HG02610 (cell line): ENCODE data around the gene EEF1AKMT2.
"Not testable (repeated sequence)": the region's sequence is repeated elsewhere in the genome, so short reads cannot be mapped to it uniquely, and the experiment has no call there.

ENCODE experiments used
- ATAC-seq: cut with Tn5 transposase; IDR thresholded peaks from one replicate; pipeline ENCODE4 v1.9.1; 2021; ENCODE audit warnings: mild to moderate bottlenecking, moderate library complexity; ENCODE audit not compliant: unreplicated experiment

EEF1AKMT2 gene

DNA sequence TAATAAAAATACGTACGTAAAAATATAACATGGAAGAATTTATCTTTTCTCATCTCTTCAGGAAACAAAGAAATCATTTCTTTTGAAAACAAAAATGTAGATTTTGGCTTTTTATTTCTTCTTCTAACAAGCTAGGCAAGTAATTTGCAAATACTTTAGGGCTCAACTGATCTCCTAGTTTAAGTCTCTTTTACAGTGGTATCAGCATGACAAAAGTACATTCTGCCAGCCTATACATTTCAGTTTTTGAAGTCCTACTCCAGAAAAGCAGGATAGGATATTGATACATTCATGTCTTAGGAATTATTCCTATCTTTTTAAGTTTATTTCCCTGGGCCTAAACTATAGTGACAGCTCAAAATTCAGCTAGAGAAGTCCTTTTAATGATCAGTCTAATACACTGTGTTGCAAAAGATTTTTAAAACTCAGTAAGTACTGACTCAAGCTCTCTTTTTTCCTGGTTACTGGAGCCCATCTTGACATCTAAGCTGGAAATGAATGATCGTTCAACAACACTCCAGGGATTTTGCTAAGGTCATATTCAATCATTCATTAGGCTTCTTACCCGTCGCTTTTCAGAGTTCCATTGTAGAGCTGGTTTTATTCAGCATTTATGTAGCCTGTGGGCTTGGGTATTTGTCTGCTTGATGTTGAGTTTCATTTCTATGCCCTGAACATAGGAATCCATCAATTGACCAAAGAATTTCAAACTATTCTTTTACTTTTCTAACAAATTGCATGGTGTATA is 35.4 kb downstream of the EEF1AKMT2 start:
- no peak for ATAC-seq

DNA sequence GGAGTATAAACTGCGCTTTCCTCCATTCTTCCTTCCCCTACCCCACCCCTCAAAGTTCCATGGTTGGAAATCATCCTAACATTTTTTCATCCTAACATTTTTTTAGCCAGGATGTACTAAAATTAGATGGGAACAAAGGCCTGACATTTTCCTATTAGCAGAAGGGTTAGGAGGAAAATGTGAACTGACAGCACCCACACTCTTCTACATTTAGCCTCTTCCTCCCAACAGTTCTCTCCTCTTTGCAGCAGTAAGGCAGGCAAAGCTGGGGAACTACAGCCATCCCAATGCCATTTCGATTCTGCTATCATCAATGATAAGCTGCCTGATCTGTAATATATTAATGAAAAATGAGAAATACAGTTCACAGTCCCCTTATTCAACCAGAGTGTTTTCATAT is 36.1 kb downstream of the EEF1AKMT2 start:
- ATAC-seq = no peak

DNA sequence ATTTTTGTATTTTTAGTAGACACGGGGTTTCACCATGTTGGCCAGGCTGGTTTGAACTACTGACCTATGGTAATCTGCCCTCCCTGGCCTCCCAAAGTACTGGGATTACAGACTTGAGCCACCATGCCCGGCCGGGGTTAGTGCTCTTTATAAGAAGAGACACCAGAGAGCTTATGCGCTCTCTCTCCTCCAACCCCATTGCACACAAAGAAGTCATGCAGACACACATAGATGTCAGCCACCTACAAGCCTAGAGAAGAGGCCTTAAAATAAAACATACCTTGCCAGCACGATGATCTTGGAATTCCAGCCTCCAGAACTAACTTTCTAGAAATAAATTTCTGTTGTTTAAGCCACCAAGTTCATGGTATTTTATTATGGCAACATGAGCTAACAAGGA is 37.5 kb downstream of the EEF1AKMT2 start:
- no peak for ATAC-seq

DNA sequence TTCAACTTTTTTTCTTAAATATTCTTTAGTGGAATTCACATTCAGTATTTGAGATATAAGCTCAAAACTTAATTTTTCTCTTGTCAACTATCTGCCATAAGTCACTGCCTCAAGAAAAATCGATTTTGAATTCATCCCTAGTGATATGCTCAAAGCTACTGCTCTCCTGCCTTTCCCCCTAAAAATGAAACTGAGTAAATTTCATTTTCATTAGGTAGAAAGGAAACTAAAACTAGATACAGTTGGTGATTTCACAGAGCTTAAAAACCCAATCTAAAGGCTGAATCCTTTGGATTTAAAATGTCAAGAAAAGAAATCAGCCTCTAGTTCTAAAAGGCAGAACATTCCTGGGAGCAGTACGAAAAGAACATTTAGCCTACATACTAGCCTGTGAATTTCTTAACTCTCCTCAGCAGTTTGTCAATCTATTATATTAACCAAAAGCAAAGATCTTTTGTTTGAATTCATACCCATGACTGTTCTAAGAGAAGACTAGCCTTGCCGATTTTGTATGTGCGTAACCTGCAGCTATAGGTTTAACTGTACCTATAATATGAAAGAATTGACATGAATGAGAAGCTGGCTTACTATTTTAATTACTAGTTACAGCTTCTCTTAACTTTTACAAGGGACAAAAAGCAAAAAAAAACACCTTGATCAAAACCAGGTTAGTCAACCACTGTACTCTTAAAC is 42.6 kb downstream of the EEF1AKMT2 start:
- ATAC-seq = no peak

DNA sequence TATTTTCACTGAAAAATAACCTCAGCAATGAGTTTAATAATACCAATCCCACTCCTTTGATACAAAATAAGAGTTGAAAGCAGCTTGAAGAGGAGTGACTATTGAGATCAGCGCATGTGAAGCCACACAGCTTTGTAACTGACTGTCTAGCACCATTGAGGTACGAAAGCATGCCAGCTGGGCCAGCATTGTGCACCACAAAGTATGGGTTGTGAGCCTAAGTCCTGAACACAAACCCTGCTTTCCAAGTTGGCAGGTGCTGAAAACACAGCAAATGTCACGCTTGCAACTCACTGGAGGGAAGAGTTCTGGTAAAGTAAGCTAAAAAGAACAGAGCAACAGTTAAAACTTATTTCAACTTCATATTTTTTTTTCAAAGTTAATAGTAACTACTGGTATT is 43.5 kb downstream of the EEF1AKMT2 start:
- ATAC-seq = no peak

DNA sequence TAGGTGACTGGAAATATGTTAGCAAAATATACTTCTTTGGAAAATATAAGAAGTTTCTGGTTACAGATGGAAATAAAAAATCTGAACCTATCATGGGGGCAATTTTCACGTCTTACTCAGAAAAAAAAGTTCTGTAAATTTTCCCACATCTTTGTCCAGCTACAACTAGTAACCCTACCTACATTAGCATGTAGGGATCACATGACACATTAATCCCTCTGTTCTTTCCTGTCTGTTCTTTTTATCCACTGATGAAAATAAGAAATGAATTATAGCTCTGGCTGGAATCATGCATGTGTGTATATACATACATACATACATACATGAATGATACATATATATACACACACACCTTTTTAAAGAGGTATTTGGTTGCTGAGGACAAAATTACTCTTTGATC is 43.9 kb downstream of the EEF1AKMT2 start:
- ATAC-seq = no peak

DNA sequence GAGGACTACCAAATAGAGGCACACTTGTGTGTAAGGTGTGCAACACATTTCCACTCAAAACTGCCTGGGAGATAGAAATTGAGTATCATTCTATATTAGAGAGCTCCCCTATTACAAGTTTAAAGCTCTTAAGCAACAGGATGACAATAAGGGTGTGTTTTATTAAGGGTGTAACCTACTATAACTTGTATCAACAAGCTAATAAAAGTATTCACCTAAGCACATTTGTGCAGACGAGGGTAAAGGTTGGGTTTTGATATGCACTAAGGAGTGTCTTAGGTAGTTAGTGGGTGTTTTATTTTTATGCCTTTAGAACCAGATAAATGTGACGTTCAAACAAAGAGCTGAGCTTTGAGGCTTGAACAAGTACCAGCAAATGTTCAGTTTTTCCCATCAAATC is 44.7 kb downstream of the EEF1AKMT2 start:
- ATAC-seq = no peak

DNA sequence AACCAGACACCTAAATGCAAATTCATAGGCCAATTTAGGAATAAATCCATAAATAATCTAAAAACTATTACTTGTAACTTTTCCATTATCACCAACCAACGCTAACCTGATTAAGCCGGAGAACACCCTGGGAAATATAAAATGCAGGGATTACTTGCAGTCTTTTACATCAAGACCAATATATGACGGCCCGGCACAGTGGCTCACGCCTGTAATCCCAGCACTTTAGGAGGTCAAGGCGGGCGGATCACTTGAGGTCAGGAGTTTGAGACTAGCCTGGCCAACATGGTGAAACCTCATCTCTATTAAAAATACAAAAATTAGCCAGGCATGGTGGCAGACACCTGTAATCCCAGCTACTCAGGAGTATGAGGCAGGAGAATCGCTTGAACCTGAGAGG is 45.2 kb downstream of the EEF1AKMT2 start:
- ATAC-seq = not testable (repeated sequence)

DNA sequence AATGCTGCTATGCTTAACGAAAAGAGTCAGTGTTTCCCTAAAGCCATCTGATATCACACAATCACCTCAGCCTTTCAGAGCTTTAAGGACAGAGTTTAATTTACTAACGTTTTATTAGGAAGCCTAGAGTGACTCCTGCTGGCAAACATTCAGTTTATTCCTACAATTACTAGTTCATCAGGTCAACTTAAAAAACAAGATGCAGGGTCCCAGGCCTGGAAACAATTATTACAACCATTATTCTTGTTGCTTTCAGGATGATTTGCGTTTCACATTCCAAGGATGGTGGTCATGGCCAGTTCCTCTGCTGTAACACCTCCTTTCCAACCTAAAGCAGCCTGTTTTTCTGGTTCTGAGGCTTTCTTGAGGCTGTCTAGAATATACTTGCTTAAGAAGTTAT is 46.0 kb downstream of the EEF1AKMT2 start:
- ATAC-seq = no peak

DNA sequence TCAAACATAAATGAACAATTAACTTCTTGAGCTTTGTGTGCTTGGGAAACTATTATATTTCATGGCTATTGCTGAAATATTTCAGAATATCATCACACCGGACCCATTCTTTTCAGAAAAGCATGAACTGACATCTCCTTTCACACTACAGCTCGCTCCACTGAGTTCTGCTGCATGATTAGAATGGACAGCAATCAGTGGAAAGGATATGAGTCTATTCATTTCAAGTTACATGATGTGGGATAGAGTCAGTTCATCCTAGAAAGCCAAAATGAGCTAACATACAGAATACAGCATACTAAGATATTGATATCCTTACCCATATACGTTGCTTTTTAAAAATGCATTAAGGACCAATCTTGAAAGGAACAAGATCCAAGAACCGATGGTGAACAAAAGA is 46.4 kb downstream of the EEF1AKMT2 start:
- ATAC-seq = no peak

DNA sequence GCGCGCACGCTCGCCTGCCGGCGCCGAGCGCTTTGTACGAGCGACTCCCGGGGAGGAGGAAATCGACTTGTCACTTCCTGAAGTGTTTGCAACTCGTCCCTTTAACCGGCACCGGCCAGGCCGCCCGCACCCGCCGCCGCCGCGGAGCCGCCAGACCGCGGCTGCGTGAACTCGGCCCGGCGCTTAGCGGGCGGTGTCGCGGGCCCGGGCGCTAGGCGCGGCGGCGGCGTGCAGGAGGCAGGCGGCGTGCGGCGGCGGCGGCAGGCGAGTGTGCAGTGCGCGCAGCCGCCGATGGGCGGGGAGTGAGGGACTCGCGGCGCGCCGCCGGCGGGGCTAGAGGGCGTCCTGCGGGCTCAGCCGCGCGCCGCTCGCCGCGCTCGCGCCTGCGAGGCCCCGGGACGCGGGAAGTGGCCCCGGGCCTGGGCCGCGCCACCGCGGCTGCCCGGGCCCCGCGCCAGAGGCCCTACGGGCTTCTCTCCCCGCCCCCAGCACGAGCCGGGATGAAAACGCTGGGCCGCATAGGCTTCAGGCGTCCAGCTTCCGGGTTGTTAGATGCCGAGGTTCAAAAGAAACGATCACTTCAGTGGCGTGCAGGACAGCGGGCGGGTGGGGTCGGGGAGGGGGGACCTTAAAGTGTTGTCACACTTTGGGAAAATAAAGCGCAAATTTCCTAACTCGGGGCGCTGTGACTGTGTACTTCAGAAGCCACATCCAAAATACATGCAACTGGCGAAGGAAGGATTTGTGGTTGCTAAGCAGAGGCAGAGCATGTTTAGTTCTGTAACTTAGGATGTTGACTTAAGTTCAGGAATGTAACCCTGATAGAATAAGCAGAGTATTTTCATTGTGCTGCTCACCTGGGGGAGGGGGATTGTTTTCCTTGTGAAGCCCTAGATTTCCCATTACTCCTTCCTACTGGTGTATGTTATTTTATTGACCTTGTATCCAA is 47.3 kb downstream of the EEF1AKMT2 start, which contains the start of gene FAM53B:
Gene FAM53B, minus strand, starts transcription at position 277 of the 949 bp plus-strand sequence. CDS start 37,665 bp downstream, outside the sequence.
- peak; percentile 67 for ATAC-seq

DNA sequence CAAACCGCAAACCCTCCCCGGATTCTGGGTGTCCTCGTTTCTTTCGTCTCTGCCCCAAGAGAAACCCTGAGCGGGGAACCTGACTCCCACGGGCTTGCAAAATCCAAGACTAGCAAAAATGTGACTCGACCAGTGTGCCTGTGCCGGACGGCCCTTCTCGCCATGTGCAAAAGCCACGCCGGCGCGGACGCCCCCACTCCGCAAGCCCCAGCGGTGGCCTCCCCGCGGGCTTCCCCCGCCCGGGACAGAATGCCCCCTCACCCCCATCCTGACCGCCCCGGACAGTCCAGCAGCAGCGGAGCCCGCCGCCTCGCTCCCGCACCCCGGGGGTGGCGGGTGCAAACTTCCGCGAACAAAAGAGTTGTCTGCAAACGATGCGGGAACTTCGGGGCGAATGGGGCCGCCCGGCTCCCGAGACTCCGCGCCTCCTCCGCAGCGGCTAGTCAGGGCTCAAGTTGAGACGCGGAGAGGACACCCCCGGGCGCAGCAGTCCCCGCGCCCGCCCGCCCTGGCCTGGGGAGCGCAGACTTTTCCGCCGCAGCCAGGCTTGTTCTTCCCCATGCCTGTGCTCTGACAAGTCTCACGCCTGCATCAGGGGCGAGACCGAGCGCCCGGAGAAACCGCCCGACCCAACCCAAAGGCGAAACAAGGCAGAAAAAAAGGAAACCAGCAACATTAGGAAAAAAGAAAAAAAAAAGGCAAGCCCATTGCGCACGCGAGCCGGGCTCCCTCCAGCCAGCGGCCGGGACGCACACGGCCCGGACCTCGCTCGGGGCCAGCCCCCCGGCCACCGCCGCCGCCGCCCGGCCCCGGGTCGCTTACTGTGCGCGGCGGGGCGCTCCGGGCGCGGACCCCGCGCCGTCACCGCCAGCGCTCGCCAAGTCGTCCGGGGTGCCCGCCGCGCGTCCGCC is 48.2 kb downstream of the EEF1AKMT2 start:
- no peak for ATAC-seq

DNA sequence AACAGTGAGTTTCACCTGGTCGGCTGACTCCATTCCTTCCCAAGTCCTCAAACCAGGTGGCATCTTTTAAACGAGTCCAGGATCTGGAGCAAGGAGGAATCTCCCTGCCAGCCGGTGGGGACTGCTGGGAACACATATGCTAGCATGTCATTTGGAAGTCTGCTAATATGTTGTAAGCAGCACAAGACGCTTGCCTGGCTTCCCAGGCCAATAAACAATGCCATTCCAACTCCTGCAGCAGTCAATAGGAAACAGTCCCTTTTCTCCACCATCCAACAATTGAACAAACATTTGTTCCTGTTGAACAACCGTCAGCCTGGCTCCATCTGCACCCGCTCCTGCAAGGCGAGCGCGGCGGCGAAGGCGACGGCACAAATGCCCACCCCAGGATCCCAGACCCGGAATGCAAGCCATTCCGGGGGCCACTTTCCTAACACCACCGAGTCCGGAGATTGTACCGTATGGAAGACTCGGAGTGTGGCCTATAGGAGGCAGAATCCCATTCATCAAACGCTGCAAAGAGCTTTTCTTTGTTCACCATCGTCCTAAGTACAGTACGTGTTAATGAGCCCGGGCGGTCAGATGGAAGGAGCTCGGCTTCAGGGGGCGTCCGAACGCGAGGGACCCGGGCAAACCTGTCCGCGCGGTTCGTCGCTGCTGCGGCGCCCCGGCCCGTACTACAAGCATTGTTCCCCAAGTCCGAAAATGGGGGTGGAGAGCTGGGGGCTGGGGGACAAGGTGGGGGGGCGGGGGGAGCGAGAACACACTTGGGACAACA is 49.1 kb downstream of the EEF1AKMT2 start:
- no peak for ATAC-seq

DNA sequence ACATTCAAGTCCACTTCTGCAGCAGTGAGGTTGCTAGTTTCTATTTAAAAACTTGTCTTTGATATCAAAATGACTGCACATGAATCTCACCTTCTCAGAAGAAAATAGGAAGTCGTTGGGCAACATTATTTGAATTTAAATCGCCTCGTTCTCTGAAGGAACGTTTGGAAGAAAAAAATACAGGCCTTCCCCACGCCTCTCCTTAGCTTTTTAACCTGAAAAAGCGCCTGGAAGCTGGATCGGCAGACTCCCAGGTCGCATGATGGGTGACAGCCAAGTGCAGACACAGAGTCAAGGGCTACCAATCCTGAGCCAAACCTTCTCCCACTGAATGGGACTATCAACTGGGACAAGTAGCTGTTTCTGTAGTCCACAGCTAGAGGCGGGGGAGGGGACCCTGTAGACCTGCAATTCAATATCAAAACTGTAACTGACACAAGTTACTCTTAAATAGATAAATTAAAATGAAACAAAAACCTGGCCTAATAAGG is 49.7 kb downstream of the EEF1AKMT2 start:
- ATAC-seq = no peak

DNA sequence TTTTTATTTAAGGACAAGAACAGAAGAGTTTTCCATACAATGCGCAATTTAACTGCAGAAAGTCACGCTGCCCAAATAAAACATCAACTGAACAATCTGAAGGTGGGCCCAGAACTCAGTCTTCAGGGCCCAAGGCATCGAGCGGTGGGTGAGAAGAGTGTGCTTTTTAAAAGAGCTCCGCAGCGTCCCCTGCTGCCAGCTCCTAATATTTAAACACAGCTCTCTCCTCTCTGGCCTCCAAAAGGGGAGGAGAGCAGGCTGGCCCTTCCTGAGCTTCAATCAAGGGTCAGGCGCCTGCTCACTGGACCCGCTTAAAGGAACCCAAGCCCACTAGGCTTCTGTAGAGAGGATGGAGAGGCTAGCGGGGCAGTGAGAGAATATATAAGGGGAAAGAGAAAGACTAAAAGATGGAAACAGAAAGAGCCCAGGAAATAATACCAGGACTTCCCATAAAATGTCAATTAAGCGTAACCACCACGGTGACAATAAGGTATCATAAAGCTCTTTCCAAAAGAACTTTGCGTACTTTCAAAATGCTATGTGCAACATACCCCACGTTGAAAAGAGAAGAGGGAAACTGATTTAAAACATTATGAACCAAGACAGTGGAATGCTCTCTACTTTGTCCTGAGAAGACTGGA is 50.3 kb downstream of the EEF1AKMT2 start:
- no peak for ATAC-seq

DNA sequence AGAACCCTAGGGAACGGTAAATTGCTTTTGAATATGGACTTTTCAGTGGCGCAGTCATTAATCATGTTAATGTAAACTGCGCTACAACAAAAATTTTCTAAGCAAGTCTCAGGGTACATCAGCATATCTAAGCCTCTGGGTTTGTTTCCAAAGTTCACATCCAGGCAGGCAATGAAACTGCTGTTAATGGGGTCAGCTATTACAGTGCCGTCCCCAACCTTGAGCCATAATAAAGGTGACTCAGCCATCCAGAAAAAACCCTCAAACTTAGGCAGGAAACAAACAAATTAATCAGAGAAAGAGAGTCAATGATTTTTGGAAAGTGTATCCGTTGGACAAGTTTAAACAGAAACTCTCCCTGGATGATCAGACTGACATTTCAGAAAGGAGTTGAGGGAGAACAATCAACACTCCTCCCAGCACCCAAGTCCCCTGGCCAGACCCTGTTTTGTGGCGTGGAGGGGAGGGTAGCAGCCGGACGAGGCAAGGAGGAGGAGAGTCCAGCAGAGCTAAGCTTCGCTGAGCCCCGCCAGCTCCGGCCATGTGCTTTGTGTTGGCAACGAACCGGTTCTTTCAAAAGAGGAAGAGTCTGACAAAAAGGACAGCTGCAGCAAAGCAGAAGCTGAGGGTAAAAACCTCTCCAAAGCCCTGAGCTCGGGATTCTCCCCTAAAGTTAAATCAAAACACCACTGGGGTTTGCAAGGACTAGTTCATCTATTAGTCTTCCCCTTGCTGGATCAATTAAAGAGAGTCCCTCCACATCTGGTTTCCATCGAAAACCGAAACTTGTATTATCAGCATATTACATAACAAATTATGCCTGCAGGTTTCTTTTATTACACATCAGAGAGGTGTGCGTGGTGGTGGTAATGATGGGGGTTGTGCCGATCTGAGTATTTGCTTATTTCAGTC is 51.1 kb downstream of the EEF1AKMT2 start:
- no peak for ATAC-seq

DNA sequence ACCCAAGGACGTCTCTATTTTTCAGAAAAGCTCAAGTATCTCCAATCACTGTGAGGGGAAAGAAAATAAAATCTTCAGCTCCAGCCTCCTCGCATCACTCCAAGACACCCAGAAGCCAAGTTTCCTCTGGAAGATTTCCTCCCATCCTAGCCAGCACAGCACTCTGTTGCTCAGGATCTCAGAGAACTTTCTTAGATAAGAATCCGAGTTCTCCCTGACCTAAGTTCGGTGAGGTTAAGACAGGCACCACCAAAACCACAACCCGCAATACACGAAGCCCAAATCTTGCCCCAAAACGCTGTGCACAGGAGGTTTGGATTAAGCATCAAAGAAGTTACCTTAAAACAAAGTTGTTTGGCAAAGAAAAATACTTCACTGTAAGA is 51.7 kb downstream of the EEF1AKMT2 start:
- no peak for ATAC-seq
